Nephron progenitor cell (in vitro differentiated cells): ENCODE measurements around the gene LTK.

Experiments
- DNase-seq: peaks from one replicate; pipeline ENCODE4 v3.0.0; 2021
- H3K27ac Mint-ChIP-seq: 2 replicates; pipeline ENCODE4 v1.8.0; 2021; ENCODE audit warnings: mild to moderate bottlenecking, moderate library complexity, mixed read lengths
- H3K27me3 Mint-ChIP-seq: 2 replicates; pipeline ENCODE4 v1.8.0; 2021; ENCODE audit warnings: mild to moderate bottlenecking, low read depth, mixed read lengths; ENCODE audit not compliant: poor library complexity
- H3K36me3 Mint-ChIP-seq: 2 replicates; pipeline ENCODE4 v1.8.0; 2021; ENCODE audit warnings: low read depth, mixed read lengths
- H3K4me1 Mint-ChIP-seq: 2 replicates; pipeline ENCODE4 v1.8.0; 2021; ENCODE audit warnings: mixed read lengths
- H3K4me3 Mint-ChIP-seq: 2 replicates; pipeline ENCODE4 v1.8.0; 2021; ENCODE audit warnings: mild to moderate bottlenecking, moderate library complexity, mixed read lengths
- H3K9me3 Mint-ChIP-seq: 2 replicates; pipeline ENCODE4 v1.8.0; 2021; ENCODE audit warnings: mild to moderate bottlenecking, moderate library complexity, mixed read lengths
- TF ChIP-seq, protein P1 (sequence below): fragments of 200-600 bp; sonication (generic); IDR thresholded peaks from 2 replicates; pipeline ENCODE4 v1.5.0; 2021; ENCODE audit warnings: antibody characterized with exemption

LTK gene

DNA sequence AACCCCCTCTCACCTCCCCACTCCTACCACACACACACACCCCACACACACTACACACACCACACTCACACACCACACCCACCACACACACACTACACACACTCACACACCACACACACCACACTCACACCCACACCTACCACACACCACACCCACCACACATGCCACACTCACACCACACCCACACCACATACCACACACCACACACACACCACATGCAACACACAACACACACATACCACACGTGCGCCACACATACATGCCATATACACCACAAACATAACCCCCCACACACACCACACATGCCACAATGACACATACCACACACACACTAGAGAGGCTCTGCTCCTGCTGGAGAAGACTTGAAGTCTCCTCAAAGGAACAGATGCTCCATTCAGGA lies 25.8 kb downstream of the LTK start:
- peaks cover 15% of the 10 kb centered on the region for H3K36me3 Mint-ChIP-seq
- H3K27me3 Mint-ChIP-seq = peaks cover 17% of the 10 kb centered on the region
- H3K4me3 Mint-ChIP-seq = no peak overlapping the region
- no peaks in the 10 kb centered on the region for H3K9me3 Mint-ChIP-seq
- TF ChIP-seq, protein P1, sequence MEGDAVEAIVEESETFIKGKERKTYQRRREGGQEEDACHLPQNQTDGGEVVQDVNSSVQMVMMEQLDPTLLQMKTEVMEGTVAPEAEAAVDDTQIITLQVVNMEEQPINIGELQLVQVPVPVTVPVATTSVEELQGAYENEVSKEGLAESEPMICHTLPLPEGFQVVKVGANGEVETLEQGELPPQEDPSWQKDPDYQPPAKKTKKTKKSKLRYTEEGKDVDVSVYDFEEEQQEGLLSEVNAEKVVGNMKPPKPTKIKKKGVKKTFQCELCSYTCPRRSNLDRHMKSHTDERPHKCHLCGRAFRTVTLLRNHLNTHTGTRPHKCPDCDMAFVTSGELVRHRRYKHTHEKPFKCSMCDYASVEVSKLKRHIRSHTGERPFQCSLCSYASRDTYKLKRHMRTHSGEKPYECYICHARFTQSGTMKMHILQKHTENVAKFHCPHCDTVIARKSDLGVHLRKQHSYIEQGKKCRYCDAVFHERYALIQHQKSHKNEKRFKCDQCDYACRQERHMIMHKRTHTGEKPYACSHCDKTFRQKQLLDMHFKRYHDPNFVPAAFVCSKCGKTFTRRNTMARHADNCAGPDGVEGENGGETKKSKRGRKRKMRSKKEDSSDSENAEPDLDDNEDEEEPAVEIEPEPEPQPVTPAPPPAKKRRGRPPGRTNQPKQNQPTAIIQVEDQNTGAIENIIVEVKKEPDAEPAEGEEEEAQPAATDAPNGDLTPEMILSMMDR = no peak
- peaks cover 24% of the 10 kb centered on the region for H3K4me1 Mint-ChIP-seq
- no peak overlapping the region for H3K27ac Mint-ChIP-seq
- no peak for DNase-seq

DNA sequence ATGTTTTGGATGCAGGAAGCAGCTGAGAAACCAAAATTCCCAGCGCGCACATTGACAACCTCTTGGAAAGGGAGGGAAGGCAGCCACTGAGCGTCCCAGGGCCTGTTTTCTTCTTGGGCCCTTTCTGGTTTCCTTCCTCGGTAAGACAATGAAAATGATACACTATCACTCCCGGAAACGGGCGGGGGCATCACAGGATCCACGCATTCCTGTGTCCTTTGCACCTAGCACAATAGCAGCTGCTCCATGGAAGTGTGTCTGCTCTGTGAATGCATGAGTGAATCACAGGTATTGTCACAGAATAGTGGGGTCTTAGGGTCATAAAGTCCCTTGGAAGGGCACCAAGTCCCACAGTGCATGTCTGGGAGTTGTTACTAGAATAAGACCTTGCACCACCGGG lies 26.2 kb downstream of the LTK start:
- H3K4me3 Mint-ChIP-seq = no peak overlapping the region
- H3K4me1 Mint-ChIP-seq = peaks cover 20% of the 10 kb centered on the region
- no peak for DNase-seq
- TF ChIP-seq, protein P1 = no peak
- H3K36me3 Mint-ChIP-seq = peaks cover 19% of the 10 kb centered on the region
- H3K27ac Mint-ChIP-seq = no peak overlapping the region
- no peaks in the 10 kb centered on the region for H3K9me3 Mint-ChIP-seq
- peaks cover 13% of the 10 kb centered on the region for H3K27me3 Mint-ChIP-seq

DNA sequence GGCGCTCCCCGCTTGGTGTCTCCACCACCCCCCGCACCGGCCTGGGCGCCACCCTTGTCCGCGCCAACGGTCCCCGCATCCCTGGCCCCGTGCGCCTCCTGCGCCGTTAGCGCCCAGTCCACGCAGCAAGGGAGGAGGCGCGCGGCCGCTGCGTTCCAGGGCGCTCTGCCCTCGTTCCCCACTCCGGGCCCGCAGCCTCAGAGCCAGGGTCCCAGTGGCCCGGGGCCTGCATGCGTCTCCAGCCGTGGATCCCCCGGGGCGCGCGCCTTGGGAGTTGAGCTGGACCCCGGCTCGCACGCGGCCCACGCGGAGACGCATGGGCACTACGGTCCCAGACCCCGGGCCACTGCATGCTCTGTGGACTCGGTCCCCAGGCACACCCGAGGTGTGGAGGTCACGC lies 27.3 kb downstream of the LTK start:
- Mint-ChIP-seq H3K4me1 (peaks cover 11% of the 10 kb centered on the region), H3K27me3 (peaks cover 2% of the 10 kb centered on the region), H3K9me3 (no peaks in the 10 kb centered on the region), H3K36me3 (peaks cover 30% of the 10 kb centered on the region), H3K27ac (no peak overlapping the region), H3K4me3 (no peak overlapping the region)
- TF ChIP-seq, protein P1 = no peak
- no peak for DNase-seq

DNA sequence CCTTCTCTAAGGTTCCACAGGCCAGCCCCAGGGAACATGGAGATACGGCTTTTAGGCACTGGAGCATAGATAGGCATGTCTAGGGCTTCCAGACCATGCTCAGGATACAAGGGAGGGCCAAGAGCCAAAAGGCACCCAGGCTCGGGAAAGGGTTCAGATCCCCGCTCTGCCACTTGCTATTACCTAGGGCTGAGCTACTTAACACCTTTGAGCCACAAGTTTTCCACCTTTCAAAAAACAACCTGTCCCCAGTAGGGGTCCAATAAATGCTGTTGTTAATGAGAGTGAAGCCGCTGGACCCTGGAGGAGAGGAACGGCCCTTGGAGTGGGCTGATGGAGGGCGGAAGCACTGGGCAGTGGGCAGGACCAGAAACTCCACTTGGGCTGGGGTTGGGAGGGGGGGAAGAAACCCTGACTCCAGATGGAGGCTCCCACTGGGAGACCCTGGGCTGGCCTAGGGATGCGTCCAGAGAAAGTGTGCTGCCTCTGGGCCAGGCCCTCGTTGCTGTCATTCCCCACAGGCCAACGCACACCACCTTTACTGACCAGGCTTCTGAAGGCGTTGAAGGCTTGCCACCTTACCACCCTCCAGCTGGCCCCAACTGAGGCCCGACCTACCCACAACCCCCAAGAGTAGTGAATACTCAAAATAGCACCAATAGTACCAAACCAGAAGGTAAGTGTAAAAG lies 28.5 kb downstream of the LTK start:
- Mint-ChIP-seq H3K4me3 (no peak overlapping the region), H3K4me1 (peaks cover 7% of the 10 kb centered on the region), H3K27ac (peak overlapping the region; percentile 40), H3K36me3 (peaks cover 42% of the 10 kb centered on the region), H3K9me3 (no peaks in the 10 kb centered on the region), H3K27me3 (no peaks in the 10 kb centered on the region)
- TF ChIP-seq, protein P1 = no peak
- DNase-seq = no peak

DNA sequence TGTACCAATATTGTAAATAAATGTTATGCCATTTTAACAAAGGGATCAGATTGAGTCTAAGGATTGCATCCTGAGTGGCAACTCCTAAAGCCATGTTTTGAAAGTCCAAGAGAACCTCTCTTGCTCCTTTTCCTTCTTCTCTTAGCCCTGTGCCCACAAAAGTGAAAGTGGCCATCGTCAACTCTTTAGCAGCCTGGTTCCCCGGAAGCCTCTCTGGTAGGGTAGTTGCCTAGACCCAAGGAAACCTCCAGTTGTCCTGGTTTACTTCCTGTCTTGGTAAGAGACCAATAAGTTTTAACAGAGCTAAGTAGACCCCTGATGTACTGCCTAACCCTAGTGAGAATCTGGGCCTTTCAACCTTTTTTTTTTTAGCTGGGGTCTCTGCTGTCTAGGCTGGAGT lies 30.1 kb downstream of the LTK start:
- peaks cover 6% of the 10 kb centered on the region for H3K4me1 Mint-ChIP-seq
- H3K4me3 Mint-ChIP-seq = no peak overlapping the region
- H3K27ac Mint-ChIP-seq = no peak overlapping the region
- TF ChIP-seq, protein P1 = no peak
- no peaks in the 10 kb centered on the region for H3K9me3 Mint-ChIP-seq
- DNase-seq = no peak
- H3K27me3 Mint-ChIP-seq = no peaks in the 10 kb centered on the region
- H3K36me3 Mint-ChIP-seq = peaks cover 56% of the 10 kb centered on the region

DNA sequence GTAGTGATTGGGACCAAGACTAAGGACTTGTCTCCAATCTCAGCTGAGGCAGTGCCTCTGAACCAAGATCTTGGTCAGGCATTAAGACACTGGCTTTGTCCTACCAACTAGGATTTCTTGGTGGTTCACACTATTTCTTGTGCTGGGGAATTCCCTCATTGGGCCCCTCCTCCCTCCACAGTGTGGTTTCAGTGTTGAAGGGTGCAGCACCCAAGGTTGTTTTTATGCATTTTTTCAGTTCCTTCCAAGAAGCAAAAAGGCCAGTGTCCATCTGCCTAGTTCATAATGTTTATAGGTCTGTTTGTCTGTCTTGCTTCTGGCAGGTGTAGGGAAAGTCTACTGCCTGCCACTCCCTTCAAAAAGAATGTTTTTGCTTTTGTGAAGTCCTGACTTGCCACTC lies 30.5 kb downstream of the LTK start:
- TF ChIP-seq, protein P1 = no peak
- no peak for DNase-seq
- H3K4me1 Mint-ChIP-seq = peaks cover 6% of the 10 kb centered on the region
- H3K36me3 Mint-ChIP-seq = peaks cover 59% of the 10 kb centered on the region
- no peak overlapping the region for H3K27ac Mint-ChIP-seq
- no peak overlapping the region for H3K4me3 Mint-ChIP-seq
- H3K9me3 Mint-ChIP-seq = no peaks in the 10 kb centered on the region
- H3K27me3 Mint-ChIP-seq = no peaks in the 10 kb centered on the region
